GM12864 (cell line): ENCODE data around the gene OGA.
A peak's percentile ranks its signal among the peaks of the same experiment; 100 is the strongest.

ENCODE experiments used
- DNase-seq: peaks from one replicate; pipeline ENCODE4 v3.0.0-alpha.2; 2011; ENCODE audit warnings: low read depth
- H3K4me3 ChIP-seq: 2 replicates; pipeline ENCODE4 v1.5.1; 2011; ENCODE audit warnings: mild to moderate bottlenecking, low read depth, low read length, control low read depth
- TF ChIP-seq, protein P1 (sequence below): IDR thresholded peaks from 2 replicates; pipeline ENCODE4 v1.5.1; 2011; ENCODE audit warnings: low read depth, mild to moderate bottlenecking, moderate library complexity, low read length, control low read depth, inconsistent platforms; ENCODE audit errors: missing control alignments

Gene OGA

DNA sequence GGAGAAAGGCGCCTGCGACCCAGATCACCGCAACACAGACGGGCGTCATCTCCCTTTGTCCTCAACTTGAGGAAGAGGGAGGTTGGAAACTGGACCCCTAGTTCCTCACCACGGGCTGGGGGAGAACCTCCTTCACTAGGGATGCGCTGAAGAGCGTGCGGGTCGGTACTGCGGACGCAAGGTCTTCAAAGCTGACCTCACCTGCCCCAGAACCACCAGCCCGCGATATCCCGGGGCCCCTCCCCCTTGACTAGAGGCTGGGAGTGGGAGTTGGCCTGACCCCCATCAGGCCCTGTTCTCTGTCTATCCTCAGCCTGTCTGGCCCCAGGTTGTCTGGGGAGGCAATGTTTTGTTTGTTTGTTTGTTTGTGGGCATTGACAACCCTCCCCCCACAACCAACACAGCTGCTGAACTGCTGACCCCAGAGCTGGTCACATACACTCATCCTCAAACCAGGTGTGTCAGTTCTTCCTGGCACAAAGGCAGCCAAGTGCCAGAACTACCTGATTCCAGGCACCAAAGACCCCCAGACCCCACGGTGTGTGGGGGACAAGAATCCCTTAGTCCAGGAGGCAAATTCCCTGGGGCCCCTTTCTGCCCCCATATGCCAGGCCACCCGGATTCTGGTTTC is 37.9 kb downstream of the OGA start:
- TF ChIP-seq, protein P1, sequence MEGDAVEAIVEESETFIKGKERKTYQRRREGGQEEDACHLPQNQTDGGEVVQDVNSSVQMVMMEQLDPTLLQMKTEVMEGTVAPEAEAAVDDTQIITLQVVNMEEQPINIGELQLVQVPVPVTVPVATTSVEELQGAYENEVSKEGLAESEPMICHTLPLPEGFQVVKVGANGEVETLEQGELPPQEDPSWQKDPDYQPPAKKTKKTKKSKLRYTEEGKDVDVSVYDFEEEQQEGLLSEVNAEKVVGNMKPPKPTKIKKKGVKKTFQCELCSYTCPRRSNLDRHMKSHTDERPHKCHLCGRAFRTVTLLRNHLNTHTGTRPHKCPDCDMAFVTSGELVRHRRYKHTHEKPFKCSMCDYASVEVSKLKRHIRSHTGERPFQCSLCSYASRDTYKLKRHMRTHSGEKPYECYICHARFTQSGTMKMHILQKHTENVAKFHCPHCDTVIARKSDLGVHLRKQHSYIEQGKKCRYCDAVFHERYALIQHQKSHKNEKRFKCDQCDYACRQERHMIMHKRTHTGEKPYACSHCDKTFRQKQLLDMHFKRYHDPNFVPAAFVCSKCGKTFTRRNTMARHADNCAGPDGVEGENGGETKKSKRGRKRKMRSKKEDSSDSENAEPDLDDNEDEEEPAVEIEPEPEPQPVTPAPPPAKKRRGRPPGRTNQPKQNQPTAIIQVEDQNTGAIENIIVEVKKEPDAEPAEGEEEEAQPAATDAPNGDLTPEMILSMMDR: no peak
- H3K4me3 ChIP-seq: peak overlapping the region; percentile 15
- no peak for DNase-seq

DNA sequence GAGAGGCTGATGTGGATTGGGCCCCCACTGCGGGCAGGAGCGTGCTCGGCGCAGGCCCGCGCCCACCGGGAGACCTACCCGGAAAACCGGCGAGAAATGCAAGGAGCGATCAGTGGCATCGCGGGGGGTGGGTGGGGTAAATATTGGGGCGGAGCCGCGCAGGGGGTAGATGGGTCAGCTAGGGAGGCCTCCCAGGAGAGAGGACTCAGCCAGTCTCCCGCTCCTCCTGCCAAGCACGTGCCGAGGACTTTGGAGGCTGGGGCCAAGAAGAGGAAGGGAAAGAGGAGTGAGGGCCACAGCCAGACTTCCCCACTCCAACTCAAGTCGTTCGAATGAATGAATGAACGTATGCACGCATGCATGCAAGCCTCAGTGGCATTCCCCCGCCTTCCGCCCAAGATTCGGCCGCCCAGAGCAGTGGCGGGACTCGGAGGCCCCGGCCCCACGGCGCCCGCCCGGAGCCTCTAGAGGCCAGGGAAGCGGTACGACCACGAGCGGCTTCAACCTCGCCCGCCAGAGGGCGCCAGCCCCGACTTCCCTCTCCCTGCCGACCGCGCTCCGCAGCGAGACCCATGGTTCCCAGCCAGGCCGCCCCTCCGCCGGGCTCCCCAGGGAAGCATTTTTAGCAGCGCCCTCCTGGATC is 38.6 kb downstream of the OGA start:
- DNase-seq: no peak
- peak overlapping the region; percentile 45 for H3K4me3 ChIP-seq
- TF ChIP-seq, protein P1: peak; percentile 90

- peak overlapping the region; percentile 45 for H3K4me3 ChIP-seq
- no peak for DNase-seq
- TF ChIP-seq, protein P1: no peak
These were observed 39.3 kb downstream of the OGA start for GRCh38 chr10:101778781-101779543.

DNA sequence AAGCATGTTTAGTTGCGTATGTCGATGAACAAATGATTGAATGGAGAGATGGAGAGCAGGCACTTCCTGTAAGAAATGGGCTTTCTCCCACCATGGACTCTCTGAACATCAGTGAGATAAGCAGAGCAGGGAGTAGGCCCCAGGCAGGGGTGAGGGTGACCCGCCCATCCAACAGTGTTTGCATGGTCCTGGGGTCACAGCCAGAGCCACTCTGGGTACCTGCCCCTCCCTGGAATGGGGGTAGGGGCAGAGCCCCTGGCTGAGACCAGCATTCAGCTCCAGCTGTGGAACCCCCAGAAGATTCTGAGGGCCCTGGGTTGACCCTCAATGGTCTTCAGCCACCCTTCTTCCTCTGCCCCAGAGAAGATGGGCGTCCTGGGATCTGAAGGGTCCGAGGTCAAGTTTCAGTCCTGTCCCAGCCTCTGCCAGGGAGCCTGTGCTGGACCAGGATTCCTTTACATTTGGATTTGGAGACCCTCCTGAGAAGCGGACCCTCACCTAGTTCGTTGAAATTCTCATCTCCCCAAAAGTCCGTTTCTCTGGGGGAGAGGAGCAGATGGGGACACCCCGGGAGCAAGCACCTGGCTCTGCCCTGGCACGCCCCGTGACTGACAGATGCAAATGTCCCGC is 40.0 kb downstream of the OGA start:
- H3K4me3 ChIP-seq: no peak overlapping the region
- DNase-seq: no peak
- TF ChIP-seq, protein P1: no peak

GRCh38 chr10:101777619-101778145 is 40.6 kb downstream of the OGA start:
- no peak for DNase-seq
- H3K4me3 ChIP-seq: no peak overlapping the region
- TF ChIP-seq, protein P1: no peak

- no peak overlapping the region for H3K4me3 ChIP-seq
- no peak for DNase-seq
- TF ChIP-seq, protein P1: no peak
These were observed 42.0 kb downstream of the OGA start for GRCh38 chr10:101776161-101776817.
